Adrenal gland (tissue), 5 donors: ENCODE measurements around the gene SAAL1.

Experiments used
- POLR2A ChIP-seq, 2 donors: fragments of 450-650 bp; IDR thresholded peaks; one replicate each; pipeline ENCODE4 v1.6.1; 2017; ENCODE audit warnings: antibody characterized with exemption in 2 of 2, mild to moderate bottlenecking in 2 of 2, moderate library complexity in 1 of 2
- TF ChIP-seq, protein P1 (sequence below), 6 experiments: fragments of 450-650 bp in 4 of 6; fragments of 200-600 bp in 2 of 6; sonication (generic) in 1 of 6; IDR thresholded peaks; 1 replicate in 5 of 6; 2 replicates in 1 of 6; pipeline versions ENCODE4 v1.5.1 to v1.8.0; 2016 to 2021; ENCODE audit warnings: antibody characterized with exemption in 6 of 6, mild to moderate bottlenecking in 2 of 6, moderate library complexity in 1 of 6
- donor health status: DM: no; HTN: no; CAD: no.

DNA sequence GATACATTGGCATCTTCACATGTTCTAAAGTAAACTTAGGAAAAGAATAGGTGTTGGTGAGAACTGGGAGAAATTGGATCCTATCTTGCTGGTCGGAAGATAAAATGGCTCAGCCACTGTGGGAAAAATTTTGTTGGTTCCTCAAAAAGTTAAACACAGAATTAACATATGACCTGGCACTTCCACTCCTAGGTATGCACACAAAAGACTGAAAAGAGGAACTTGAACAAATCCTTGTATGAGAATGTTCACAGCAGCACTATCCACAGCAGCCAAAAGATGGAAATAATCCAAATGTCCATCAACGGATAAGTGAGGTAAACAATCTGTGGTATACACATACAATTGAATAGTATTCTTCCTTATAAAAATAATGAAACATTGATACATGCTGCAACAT is 55.0 kb downstream of the SAAL1 start:
- TF ChIP-seq, protein P1, sequence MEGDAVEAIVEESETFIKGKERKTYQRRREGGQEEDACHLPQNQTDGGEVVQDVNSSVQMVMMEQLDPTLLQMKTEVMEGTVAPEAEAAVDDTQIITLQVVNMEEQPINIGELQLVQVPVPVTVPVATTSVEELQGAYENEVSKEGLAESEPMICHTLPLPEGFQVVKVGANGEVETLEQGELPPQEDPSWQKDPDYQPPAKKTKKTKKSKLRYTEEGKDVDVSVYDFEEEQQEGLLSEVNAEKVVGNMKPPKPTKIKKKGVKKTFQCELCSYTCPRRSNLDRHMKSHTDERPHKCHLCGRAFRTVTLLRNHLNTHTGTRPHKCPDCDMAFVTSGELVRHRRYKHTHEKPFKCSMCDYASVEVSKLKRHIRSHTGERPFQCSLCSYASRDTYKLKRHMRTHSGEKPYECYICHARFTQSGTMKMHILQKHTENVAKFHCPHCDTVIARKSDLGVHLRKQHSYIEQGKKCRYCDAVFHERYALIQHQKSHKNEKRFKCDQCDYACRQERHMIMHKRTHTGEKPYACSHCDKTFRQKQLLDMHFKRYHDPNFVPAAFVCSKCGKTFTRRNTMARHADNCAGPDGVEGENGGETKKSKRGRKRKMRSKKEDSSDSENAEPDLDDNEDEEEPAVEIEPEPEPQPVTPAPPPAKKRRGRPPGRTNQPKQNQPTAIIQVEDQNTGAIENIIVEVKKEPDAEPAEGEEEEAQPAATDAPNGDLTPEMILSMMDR (IDR thresholded peaks at IDR 0.05), result no peak
- no peak for TF ChIP-seq POLR2A (IDR thresholded peaks at IDR 0.05)
